Measurements from ENCODE around the gene NRP2. TPM values are rescaled to one million over a fixed set of nuclear protein-coding genes. Genes with fewer than 3 reads are reported as not detected.

The NRP2 gene
- total and polyA plus RNA-seq, 4 donors, result 3.8 to 17.7 (median 12.2) TPM

DNA sequence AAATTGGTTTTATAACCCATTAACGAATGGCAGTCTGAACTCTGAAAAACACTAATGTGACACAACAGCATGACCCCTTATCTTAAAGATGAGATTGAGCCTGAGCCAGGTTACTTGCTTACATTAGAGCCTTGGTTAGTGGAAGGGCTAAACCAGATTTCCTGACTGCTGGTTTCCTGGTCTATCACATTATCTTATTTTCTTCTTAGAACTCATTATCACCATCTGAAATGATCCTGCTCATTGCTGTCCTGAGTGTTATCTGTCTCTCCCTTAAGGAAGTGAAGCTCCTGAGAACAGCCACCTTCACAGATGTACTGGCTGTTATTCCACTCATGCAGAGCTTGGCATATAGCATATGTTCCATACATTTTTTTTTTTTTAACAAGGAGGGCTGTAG, 9.0 kb upstream of the NRP2 start:
- no peak for DNase-seq (ENCODE audit: low spot score)
- Histone ChIP-seq H3K4me1 (ENCODE audit: control insufficient read depth in 4 of 4, insufficient read depth in 4 of 4, low read length in 3 of 4) (no peaks in the 10 kb centered on the region), H3K4me3 (ENCODE audit: low read depth in 1 of 3, low read length in 3 of 3) (no peak overlapping the region), H3K9ac (ENCODE audit: low read depth in 1 of 2, low read length in 2 of 2) (no peak overlapping the region), H3K27ac (ENCODE audit: low read depth in 1 of 2, low read length in 2 of 2) (no peak overlapping the region), H3K9me3 (ENCODE audit: control insufficient read depth in 4 of 4, low read length in 3 of 4) (no peaks in the 10 kb centered on the region), H3K36me3 (ENCODE audit: control insufficient read depth in 4 of 4, insufficient read depth in 3 of 4, low read depth in 1 of 4, low read length in 3 of 4) (no peaks in the 10 kb centered on the region), H3K27me3 (ENCODE audit: control insufficient read depth in 4 of 4, insufficient read depth in 4 of 4, low read length in 3 of 4) (no peaks in the 10 kb centered on the region)
- WGBS, result 68% methylated on average over 1 of the region's 1 CpG
- TF ChIP-seq YY1 (IDR thresholded peaks at IDR 0.05), result no peak
- TF ChIP-seq JUND (IDR thresholded peaks at IDR 0.05), result no peak
- TF ChIP-seq, protein P1, sequence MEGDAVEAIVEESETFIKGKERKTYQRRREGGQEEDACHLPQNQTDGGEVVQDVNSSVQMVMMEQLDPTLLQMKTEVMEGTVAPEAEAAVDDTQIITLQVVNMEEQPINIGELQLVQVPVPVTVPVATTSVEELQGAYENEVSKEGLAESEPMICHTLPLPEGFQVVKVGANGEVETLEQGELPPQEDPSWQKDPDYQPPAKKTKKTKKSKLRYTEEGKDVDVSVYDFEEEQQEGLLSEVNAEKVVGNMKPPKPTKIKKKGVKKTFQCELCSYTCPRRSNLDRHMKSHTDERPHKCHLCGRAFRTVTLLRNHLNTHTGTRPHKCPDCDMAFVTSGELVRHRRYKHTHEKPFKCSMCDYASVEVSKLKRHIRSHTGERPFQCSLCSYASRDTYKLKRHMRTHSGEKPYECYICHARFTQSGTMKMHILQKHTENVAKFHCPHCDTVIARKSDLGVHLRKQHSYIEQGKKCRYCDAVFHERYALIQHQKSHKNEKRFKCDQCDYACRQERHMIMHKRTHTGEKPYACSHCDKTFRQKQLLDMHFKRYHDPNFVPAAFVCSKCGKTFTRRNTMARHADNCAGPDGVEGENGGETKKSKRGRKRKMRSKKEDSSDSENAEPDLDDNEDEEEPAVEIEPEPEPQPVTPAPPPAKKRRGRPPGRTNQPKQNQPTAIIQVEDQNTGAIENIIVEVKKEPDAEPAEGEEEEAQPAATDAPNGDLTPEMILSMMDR (IDR thresholded peaks at IDR 0.05; ENCODE audit: low read depth, low read length, missing input control), result no peak
- TF ChIP-seq, protein P2, sequence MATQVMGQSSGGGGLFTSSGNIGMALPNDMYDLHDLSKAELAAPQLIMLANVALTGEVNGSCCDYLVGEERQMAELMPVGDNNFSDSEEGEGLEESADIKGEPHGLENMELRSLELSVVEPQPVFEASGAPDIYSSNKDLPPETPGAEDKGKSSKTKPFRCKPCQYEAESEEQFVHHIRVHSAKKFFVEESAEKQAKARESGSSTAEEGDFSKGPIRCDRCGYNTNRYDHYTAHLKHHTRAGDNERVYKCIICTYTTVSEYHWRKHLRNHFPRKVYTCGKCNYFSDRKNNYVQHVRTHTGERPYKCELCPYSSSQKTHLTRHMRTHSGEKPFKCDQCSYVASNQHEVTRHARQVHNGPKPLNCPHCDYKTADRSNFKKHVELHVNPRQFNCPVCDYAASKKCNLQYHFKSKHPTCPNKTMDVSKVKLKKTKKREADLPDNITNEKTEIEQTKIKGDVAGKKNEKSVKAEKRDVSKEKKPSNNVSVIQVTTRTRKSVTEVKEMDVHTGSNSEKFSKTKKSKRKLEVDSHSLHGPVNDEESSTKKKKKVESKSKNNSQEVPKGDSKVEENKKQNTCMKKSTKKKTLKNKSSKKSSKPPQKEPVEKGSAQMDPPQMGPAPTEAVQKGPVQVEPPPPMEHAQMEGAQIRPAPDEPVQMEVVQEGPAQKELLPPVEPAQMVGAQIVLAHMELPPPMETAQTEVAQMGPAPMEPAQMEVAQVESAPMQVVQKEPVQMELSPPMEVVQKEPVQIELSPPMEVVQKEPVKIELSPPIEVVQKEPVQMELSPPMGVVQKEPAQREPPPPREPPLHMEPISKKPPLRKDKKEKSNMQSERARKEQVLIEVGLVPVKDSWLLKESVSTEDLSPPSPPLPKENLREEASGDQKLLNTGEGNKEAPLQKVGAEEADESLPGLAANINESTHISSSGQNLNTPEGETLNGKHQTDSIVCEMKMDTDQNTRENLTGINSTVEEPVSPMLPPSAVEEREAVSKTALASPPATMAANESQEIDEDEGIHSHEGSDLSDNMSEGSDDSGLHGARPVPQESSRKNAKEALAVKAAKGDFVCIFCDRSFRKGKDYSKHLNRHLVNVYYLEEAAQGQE (IDR thresholded peaks at IDR 0.05), result no peak
- no peak for TF ChIP-seq GABPA (IDR thresholded peaks at IDR 0.05 in 1 of 2, conservative IDR thresholded peaks at IDR 0.05 in 1 of 2)
- no peak for TF ChIP-seq RXRA (IDR thresholded peaks at IDR 0.05)
- TF ChIP-seq TAF1 (conservative IDR thresholded peaks at IDR 0.05), result no peak
- no peak for TF ChIP-seq EGR1 (IDR thresholded peaks at IDR 0.05; ENCODE audit: low read depth in 2 of 2)
- TF ChIP-seq FOXA2 (IDR thresholded peaks at IDR 0.05), result no peak
- no peak for TF ChIP-seq ZBTB33 (IDR thresholded peaks at IDR 0.05)
- no peak for TF ChIP-seq MAX (IDR thresholded peaks at IDR 0.05)
- TF ChIP-seq FOXA1 (IDR thresholded peaks at IDR 0.05), result no peak
- TF ChIP-seq HNF4G (IDR thresholded peaks at IDR 0.05), result no peak
- no peak for TF ChIP-seq SP1 (IDR thresholded peaks at IDR 0.05)
- TF ChIP-seq, protein P3, sequence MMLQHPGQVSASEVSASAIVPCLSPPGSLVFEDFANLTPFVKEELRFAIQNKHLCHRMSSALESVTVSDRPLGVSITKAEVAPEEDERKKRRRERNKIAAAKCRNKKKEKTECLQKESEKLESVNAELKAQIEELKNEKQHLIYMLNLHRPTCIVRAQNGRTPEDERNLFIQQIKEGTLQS (IDR thresholded peaks at IDR 0.05), result no peak
- TF ChIP-seq RAD21 (IDR thresholded peaks at IDR 0.05), result no peak
- no peak for TF ChIP-seq HNF4A (conservative IDR thresholded peaks at IDR 0.05)
- TF ChIP-seq NR2F2 (IDR thresholded peaks at IDR 0.05), result no peak
